HepG2 (cell line): ENCODE results near the gene OSER1. TPM values are rescaled to one million over a fixed set of nuclear protein-coding genes. Genes with fewer than 3 reads are reported as not detected.

Source experiments
- ATAC-seq: fragments of 200-7000 bp; cut with Tn5 transposase; 3 replicates; pipeline ENCODE4 v1.9.1; 2020; ENCODE audit warnings: mild to moderate bottlenecking, moderate library complexity
- BruUV-seq: library from RNA; stranded (reverse); fragments of 400-500 nt; replicated peaks from 2 replicates; lab custom pipeline; 2021; lab: Mats Ljungman, UMichigan
- CTCF ChIA-PET: fragments of 300-600 bp; formaldehyde crosslinking; extraction: SDS; loops from one replicate; lab custom pipeline; 2021; ENCODE audit warnings: low total read pairs, inconsistent platforms, low intra/inter-chr PET ratio; lab: Yijun Ruan, JAX
- POLR2A ChIA-PET: fragments of 350-600 bp; sonication (Branson Sonifier 250); formaldehyde crosslinking; loops from one replicate; lab custom pipeline; 2020; ENCODE audit warnings: antibody characterized with exemption, inconsistent platforms; lab: Yijun Ruan, JAX
- DNase-seq: peaks from one replicate; pipeline ENCODE4 v3.0.0-alpha.2; 2015; ENCODE audit warnings: low spot score
- FAIRE-seq: peaks from 3 replicates; lab custom pipeline; 2011; peaks lifted over from hg19 to GRCh38; lab: Jason Lieb, UNC
- H2AFZ ChIP-seq: one replicate; pipeline ENCODE4 v1.6.1; 2011; ENCODE audit warnings: low read length, inconsistent platforms
- H3K27ac ChIP-seq: fragments of 300-600 bp; 3 replicates; pipeline ENCODE4 v1.8.0; 2011; ENCODE audit warnings: mixed run types, mild to moderate bottlenecking, mixed read lengths, low read length, inconsistent platforms; ENCODE audit not compliant: insufficient read depth; ENCODE audit errors: extremely low read length
- H3K27me3 ChIP-seq, 2 experiments: fragments of 200-600 bp in 1 of 2; 2 replicates in 1 of 2; 3 replicates in 1 of 2; pipeline versions ENCODE4 v1.6.0 to v1.8.0; 2011; ENCODE audit warnings: low read length in 2 of 2, mild to moderate bottlenecking in 2 of 2, moderate library complexity in 2 of 2, inconsistent platforms in 1 of 2; ENCODE audit not compliant: insufficient read depth in 2 of 2, control insufficient read depth in 1 of 2
- H3K36me3 ChIP-seq, 2 experiments: fragments of 200-600 bp in 1 of 2; replicated peaks in 1 of 2; 2 replicates in 1 of 2; 3 replicates in 1 of 2; pipeline versions ENCODE4 v1.5.1 to v1.8.0; 2011; ENCODE audit warnings: low read length in 2 of 2, inconsistent platforms in 1 of 2; ENCODE audit not compliant: insufficient read depth in 2 of 2, control insufficient read depth in 1 of 2
- H3K4me1 ChIP-seq: 2 replicates; pipeline ENCODE4 v1.5.1; 2012; ENCODE audit warnings: low read length, inconsistent platforms; ENCODE audit not compliant: insufficient read depth
- H3K4me2 ChIP-seq: 2 replicates; pipeline ENCODE4 v1.6.0; 2011; ENCODE audit warnings: low read depth, low read length, inconsistent platforms
- H3K4me3 ChIP-seq, 3 experiments: fragments of 200-600 bp in 1 of 3; sonication (generic), shearing (Covaris generic) in 1 of 3; replicated peaks in 1 of 3; 2 replicates each; pipeline ENCODE4 v1.5.1; 2011 to 2016; ENCODE audit warnings: low read length in 3 of 3, inconsistent platforms in 2 of 3, low read depth in 2 of 3, mild to moderate bottlenecking in 2 of 3, control low read depth in 1 of 3, mixed read lengths in 1 of 3; ENCODE audit not compliant: insufficient read depth in 1 of 3
- H3K79me2 ChIP-seq: one replicate; pipeline ENCODE4 v1.6.1; 2011; ENCODE audit warnings: low read length, inconsistent platforms; ENCODE audit not compliant: insufficient read depth
- H3K9ac ChIP-seq: 2 replicates; pipeline ENCODE4 v1.6.0; 2011; ENCODE audit warnings: mild to moderate bottlenecking, low read depth, low read length, inconsistent platforms; ENCODE audit not compliant: insufficient read depth
- H3K9me3 ChIP-seq: 2 replicates; pipeline ENCODE4 v1.5.1; 2012; ENCODE audit warnings: mild to moderate bottlenecking, low read length
- H4K20me1 ChIP-seq: 2 replicates; pipeline ENCODE4 v1.6.0; 2011; ENCODE audit warnings: inconsistent platforms, mild to moderate bottlenecking, low read length, moderate library complexity; ENCODE audit not compliant: insufficient read depth
- ATF3 ChIP-seq: sonication (generic); formaldehyde crosslinking; IDR thresholded peaks from 2 replicates; pipeline ENCODE4 v1.4.0; 2020; ENCODE audit warnings: missing genetic modification reagents
- ATF5 ChIP-seq: sonication (generic); formaldehyde crosslinking; IDR thresholded peaks from 2 replicates; pipeline ENCODE4 v1.4.0; 2020; ENCODE audit warnings: mild to moderate bottlenecking, low read depth, missing genetic modification reagents
- FOXA1 ChIP-seq, 2 experiments: fragments of 450-650 bp in 1 of 2; sonication (generic) in 1 of 2; formaldehyde crosslinking in 1 of 2; IDR thresholded peaks; 2 replicates each; pipeline versions ENCODE4 v1.4.0 to v1.6.1; 2016 to 2020; ENCODE audit warnings: missing genetic modification reagents in 1 of 2
- FUBP1 ChIP-seq: sonication (generic); formaldehyde crosslinking; IDR thresholded peaks from 2 replicates; pipeline ENCODE4 v1.5.1; 2020; ENCODE audit warnings: missing genetic modification reagents, mild to moderate bottlenecking, borderline replicate concordance
- HMG20A ChIP-seq: IDR thresholded peaks from 2 replicates; pipeline ENCODE4 v1.6.1; 2016; ENCODE audit warnings: borderline replicate concordance
- HNF4A ChIP-seq: sonication (generic); formaldehyde crosslinking; IDR thresholded peaks from 2 replicates; pipeline ENCODE4 v1.4.0; 2020; ENCODE audit warnings: missing genetic modification reagents
- JUNB ChIP-seq: sonication (generic); formaldehyde crosslinking; IDR thresholded peaks from 2 replicates; pipeline ENCODE4 v1.8.0; 2022; ENCODE audit warnings: missing genetic modification reagents, mild to moderate bottlenecking, borderline replicate concordance
- KLF9 ChIP-seq: IDR thresholded peaks from 2 replicates; pipeline ENCODE4 v1.6.1; 2016; ENCODE audit warnings: low read depth
- RFXANK ChIP-seq: IDR thresholded peaks from 2 replicates; pipeline ENCODE4 v1.6.1; 2016
- XBP1 ChIP-seq: sonication (generic); formaldehyde crosslinking; IDR thresholded peaks from 2 replicates; pipeline ENCODE4 v1.5.0; 2020; ENCODE audit warnings: missing genetic modification reagents
- ZNF281 ChIP-seq: sonication (generic); formaldehyde crosslinking; IDR thresholded peaks from 2 replicates; pipeline ENCODE4 v1.4.0; 2020; ENCODE audit warnings: missing genetic modification reagents, borderline replicate concordance
- ZNF354B ChIP-seq: sonication (generic); formaldehyde crosslinking; IDR thresholded peaks from 2 replicates; pipeline ENCODE4 v1.8.0; 2022; ENCODE audit warnings: mild to moderate bottlenecking, missing genetic modification reagents
- ZNF441 ChIP-seq: sonication (generic); formaldehyde crosslinking; IDR thresholded peaks from 2 replicates; pipeline ENCODE4 v1.7.0; 2021; ENCODE audit warnings: missing genetic modification reagents, borderline replicate concordance
- ZNF552 ChIP-seq: sonication (generic); formaldehyde crosslinking; IDR thresholded peaks from 2 replicates; pipeline ENCODE4 v1.9.0; 2022; ENCODE audit warnings: missing genetic modification reagents, mild to moderate bottlenecking, borderline replicate concordance
- ZNF75D ChIP-seq: sonication (generic); formaldehyde crosslinking; IDR thresholded peaks from 2 replicates; pipeline ENCODE4 v1.8.1; 2023; ENCODE audit warnings: missing genetic modification reagents, mild to moderate bottlenecking, borderline replicate concordance
- ZNF780A ChIP-seq: sonication (generic); formaldehyde crosslinking; IDR thresholded peaks from 2 replicates; pipeline ENCODE4 v1.8.0; 2022; ENCODE audit warnings: mild to moderate bottlenecking, missing genetic modification reagents, moderate library complexity
- ZSCAN21 ChIP-seq: sonication (generic); formaldehyde crosslinking; IDR thresholded peaks from 2 replicates; pipeline ENCODE4 v1.8.0; 2022; ENCODE audit warnings: mild to moderate bottlenecking, missing genetic modification reagents, moderate library complexity, borderline replicate concordance
- WGBS: methylation state at CpG from one replicate; pipeline ENCODE4 v1.1.6; 2017; ENCODE audit warnings: low lambda C conversion rate; 5-methylcytosine and 5-hydroxymethylcytosine counted together
- in situ Hi-C: cut with HindIII; loops from 2 replicates; pipeline ENCODE4 v1.10.0; 2017; ENCODE audit warnings: low pct_unique_long_range_greater_than_20kb; ENCODE audit not compliant: extremely low pct_ligation_motif_present
- intact Hi-C: fragments of 100-400 bp; cut with micrococcal nuclease; formaldehyde crosslinking; loops from one replicate; pipeline ENCODE4 v1.10.0; 2022; ENCODE audit not compliant: unreplicated experiment
- polyA plus RNA-seq, 8 experiments: library from polyadenylated mRNA; depleted of rRNA in 3 of 8; stranded (reverse) in 7 of 8; unstranded in 1 of 8; fragments of >200 nt; fragmentation: Illumina TruSeq in 4 of 8; extraction: Trizol in 4 of 8; gene quantifications; 2 replicates each; pipeline versions ENCODE4 v1.2.1 to v1.2.3, GENCODE V29; 2011 to 2016; ENCODE audit warnings: low read depth in 4 of 8, missing spikeins in 1 of 8, mixed read lengths in 1 of 8; ENCODE audit not compliant: insufficient read depth in 1 of 8
- total RNA-seq, 5 experiments: library from RNA; depleted of rRNA; stranded (reverse); fragments of >200 nt; fragmentation: Illumina TruSeq; extraction: Trizol; gene quantifications; 2 replicates each; pipeline ENCODE4 v1.2.3, GENCODE V29; 2016; ENCODE audit warnings: low read depth in 1 of 5

Gene OSER1
- total and polyA plus RNA-seq, 2 of the 13 experiments (the other 11 are each of a cell fraction or from before 2014, with no cell fraction given): 71.2 to 71.5 TPM

- Histone ChIP-seq H3K9ac (no peak overlapping the region), H3K27ac (no peak overlapping the region), H3K9me3 (no peaks in the 10 kb centered on the region), H3K4me2 (no peak overlapping the region), H3K79me2 (peaks cover 96% of the 10 kb centered on the region), H3K4me1 (peaks cover 51% of the 10 kb centered on the region), H3K36me3 (peaks cover 22 to 51% of the 10 kb centered on the region in 2 experiments), H3K4me3 (no peak overlapping the region)
- CTCF ChIA-PET: no interaction called here
- DNase-seq: no peak
- BruUV-seq: no TSS peak
- TF ChIP-seq FOXA1 (IDR thresholded peaks at IDR 0.05): no peak
- TF ChIP-seq FOXA1 (CRISPR knock-in tag; IDR thresholded peaks at IDR 0.05): no peak
- no peak for TF ChIP-seq ZNF441
- TF ChIP-seq ATF3: no peak
- TF ChIP-seq ZNF281 (CRISPR knock-in tag): no peak
- no peak for TF ChIP-seq JUNB
- TF ChIP-seq HNF4A: no peak
- TF ChIP-seq ZNF552 (CRISPR knock-in tag): no peak
- no peak for TF ChIP-seq ZSCAN21
- no peak for TF ChIP-seq FUBP1 (CRISPR knock-in tag)
- TF ChIP-seq ZNF75D (CRISPR knock-in tag): no peak
- no peak for TF ChIP-seq ZNF354B (CRISPR knock-in tag)
- TF ChIP-seq RFXANK: no peak
- no peak for TF ChIP-seq ZNF780A (CRISPR knock-in tag)
- TF ChIP-seq ATF5 (CRISPR knock-in tag): no peak
- no peak for TF ChIP-seq XBP1
- no peak for TF ChIP-seq KLF9 (CRISPR knock-in tag)
- no peak for TF ChIP-seq HMG20A
- TF ChIP-seq, all 625 proteins: peak for 0
- 95% methylated on average over 10 of the region's 10 CpGs for WGBS
- POLR2A ChIA-PET: no interaction called here
- intact Hi-C loops (loop anchor here (10.0 kb wide), 2 partner anchors 480 to 540 kb away; partner anchors contain the start of genes GTSF1L and MYBL2), in situ Hi-C loops (no loop called here)
- Histone ChIP-seq H3K27me3 (no peaks in the 10 kb centered on the region; a peak in 1 of 5 replicates), H2AFZ (no peak overlapping the region), H4K20me1 (peaks cover 41% of the 10 kb centered on the region)
- no peak for FAIRE-seq
- no peak for ATAC-seq
These were observed 5.7 kb downstream of the OSER1 start for GRCh38 chr20:44204832-44205215.
